Ishikawa (cell line): Measurements from ENCODE around the gene BMP7.

Source experiments
- CEBPB ChIP-seq: IDR thresholded peaks from 2 replicates; pipeline ENCODE4 v1.6.1; 2012
- CREB1 ChIP-seq: IDR thresholded peaks from 2 replicates; pipeline ENCODE4 v1.6.1; 2012; ENCODE audit warnings: low read depth
- EGR1 ChIP-seq: IDR thresholded peaks from 2 replicates; pipeline ENCODE4 v1.6.1; 2012
- EP300 ChIP-seq: IDR thresholded peaks from 2 replicates; pipeline ENCODE4 v1.6.1; 2012; ENCODE audit warnings: borderline replicate concordance
- FOXM1 ChIP-seq: IDR thresholded peaks from 2 replicates; pipeline ENCODE4 v1.6.1; 2012; ENCODE audit warnings: low read depth, borderline replicate concordance
- MAX ChIP-seq: IDR thresholded peaks from 2 replicates; pipeline ENCODE4 v1.6.1; 2012
- NFIC ChIP-seq: IDR thresholded peaks from 2 replicates; pipeline ENCODE4 v1.6.1; 2012
- RAD21 ChIP-seq: IDR thresholded peaks from 2 replicates; pipeline ENCODE4 v1.6.1; 2012; ENCODE audit warnings: low read depth
- TAF1 ChIP-seq: IDR thresholded peaks from 2 replicates; pipeline ENCODE4 v1.6.1; 2012; ENCODE audit warnings: low read depth, mild to moderate bottlenecking
- TCF12 ChIP-seq: IDR thresholded peaks from 2 replicates; pipeline ENCODE4 v1.6.1; 2012; ENCODE audit warnings: low read depth
- TEAD4 ChIP-seq: IDR thresholded peaks from 2 replicates; pipeline ENCODE4 v1.6.1; 2012
- YY1 ChIP-seq: IDR thresholded peaks from 2 replicates; pipeline ENCODE4 v1.6.1; 2012; ENCODE audit warnings: low read depth
- ZBTB7A ChIP-seq: IDR thresholded peaks from 2 replicates; pipeline ENCODE4 v1.6.1; 2012; ENCODE audit warnings: low read depth
- TF ChIP-seq, protein P1 (sequence below): IDR thresholded peaks from 2 replicates; pipeline ENCODE4 v1.6.1; 2012; ENCODE audit warnings: low read depth, mild to moderate bottlenecking
- TF ChIP-seq, protein P2 (sequence below): IDR thresholded peaks from 2 replicates; pipeline ENCODE4 v1.6.1; 2012

The BMP7 gene

DNA sequence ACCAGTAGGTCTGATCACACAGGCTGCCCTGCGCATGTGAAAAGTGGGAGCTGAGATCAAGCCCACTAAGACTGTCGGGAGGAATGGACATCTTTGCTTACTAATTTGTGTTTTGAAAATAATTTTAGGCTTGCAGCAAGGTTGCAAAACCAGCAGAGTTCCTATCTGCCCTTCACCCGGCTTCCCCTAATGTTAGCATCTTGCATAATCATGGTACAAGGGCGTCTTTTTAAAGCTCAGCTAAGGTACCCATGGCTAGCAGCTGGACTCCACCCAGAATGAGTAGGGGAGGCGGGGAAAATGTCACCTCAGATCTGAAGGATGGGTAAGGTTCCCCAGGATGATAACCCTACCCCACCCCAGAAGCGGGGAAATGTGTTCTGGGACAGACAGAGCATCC, 25.3 kb upstream of the BMP7 start:
- no peak for TF ChIP-seq RAD21
- TF ChIP-seq MAX, result no peak
- no peak for TF ChIP-seq FOXM1
- TF ChIP-seq, protein P1, sequence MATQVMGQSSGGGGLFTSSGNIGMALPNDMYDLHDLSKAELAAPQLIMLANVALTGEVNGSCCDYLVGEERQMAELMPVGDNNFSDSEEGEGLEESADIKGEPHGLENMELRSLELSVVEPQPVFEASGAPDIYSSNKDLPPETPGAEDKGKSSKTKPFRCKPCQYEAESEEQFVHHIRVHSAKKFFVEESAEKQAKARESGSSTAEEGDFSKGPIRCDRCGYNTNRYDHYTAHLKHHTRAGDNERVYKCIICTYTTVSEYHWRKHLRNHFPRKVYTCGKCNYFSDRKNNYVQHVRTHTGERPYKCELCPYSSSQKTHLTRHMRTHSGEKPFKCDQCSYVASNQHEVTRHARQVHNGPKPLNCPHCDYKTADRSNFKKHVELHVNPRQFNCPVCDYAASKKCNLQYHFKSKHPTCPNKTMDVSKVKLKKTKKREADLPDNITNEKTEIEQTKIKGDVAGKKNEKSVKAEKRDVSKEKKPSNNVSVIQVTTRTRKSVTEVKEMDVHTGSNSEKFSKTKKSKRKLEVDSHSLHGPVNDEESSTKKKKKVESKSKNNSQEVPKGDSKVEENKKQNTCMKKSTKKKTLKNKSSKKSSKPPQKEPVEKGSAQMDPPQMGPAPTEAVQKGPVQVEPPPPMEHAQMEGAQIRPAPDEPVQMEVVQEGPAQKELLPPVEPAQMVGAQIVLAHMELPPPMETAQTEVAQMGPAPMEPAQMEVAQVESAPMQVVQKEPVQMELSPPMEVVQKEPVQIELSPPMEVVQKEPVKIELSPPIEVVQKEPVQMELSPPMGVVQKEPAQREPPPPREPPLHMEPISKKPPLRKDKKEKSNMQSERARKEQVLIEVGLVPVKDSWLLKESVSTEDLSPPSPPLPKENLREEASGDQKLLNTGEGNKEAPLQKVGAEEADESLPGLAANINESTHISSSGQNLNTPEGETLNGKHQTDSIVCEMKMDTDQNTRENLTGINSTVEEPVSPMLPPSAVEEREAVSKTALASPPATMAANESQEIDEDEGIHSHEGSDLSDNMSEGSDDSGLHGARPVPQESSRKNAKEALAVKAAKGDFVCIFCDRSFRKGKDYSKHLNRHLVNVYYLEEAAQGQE, result no peak
- no peak for TF ChIP-seq EP300
- no peak for TF ChIP-seq ZBTB7A
- TF ChIP-seq EGR1, result no peak
- no peak for TF ChIP-seq TCF12
- no peak for TF ChIP-seq CREB1
- TF ChIP-seq TEAD4, result no peak
- TF ChIP-seq, protein P2, sequence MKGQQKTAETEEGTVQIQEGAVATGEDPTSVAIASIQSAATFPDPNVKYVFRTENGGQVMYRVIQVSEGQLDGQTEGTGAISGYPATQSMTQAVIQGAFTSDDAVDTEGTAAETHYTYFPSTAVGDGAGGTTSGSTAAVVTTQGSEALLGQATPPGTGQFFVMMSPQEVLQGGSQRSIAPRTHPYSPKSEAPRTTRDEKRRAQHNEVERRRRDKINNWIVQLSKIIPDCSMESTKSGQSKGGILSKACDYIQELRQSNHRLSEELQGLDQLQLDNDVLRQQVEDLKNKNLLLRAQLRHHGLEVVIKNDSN, result no peak
- no peak for TF ChIP-seq NFIC
- no peak for TF ChIP-seq CEBPB
- no peak for TF ChIP-seq TAF1

DNA sequence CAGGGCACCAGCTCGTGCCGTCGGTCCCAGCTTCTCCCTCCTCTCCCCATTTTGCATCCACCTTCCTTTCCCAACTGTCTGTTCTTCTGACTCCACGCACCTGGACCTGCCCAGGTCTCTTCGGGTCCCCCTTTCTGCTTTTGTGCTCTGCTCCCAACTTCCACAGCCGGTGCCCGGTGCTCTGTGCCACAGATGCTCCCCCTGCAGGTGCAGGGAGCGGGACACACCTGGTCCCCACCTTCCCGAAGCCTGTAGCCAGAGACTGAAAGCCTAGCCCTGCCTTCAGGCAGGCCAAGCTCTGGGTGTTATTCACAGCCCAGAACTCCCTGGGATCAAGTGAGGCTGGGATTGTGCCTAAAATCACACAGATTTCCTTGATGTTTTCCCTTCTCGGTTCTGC, 24.6 kb upstream of the BMP7 start:
- TF ChIP-seq EGR1 (no peak), CEBPB (no peak), RAD21 (no peak), YY1 (no peak), TCF12 (no peak)

GRCh38 chr20:57290178-57290484, 23.7 kb upstream of the BMP7 start:
- TF ChIP-seq MAX (no peak), TEAD4 (no peak), RAD21 (no peak), EP300 (no peak), NFIC (no peak), FOXM1 (no peak), TAF1 (no peak)
- TF ChIP-seq, protein P2, result no peak

DNA sequence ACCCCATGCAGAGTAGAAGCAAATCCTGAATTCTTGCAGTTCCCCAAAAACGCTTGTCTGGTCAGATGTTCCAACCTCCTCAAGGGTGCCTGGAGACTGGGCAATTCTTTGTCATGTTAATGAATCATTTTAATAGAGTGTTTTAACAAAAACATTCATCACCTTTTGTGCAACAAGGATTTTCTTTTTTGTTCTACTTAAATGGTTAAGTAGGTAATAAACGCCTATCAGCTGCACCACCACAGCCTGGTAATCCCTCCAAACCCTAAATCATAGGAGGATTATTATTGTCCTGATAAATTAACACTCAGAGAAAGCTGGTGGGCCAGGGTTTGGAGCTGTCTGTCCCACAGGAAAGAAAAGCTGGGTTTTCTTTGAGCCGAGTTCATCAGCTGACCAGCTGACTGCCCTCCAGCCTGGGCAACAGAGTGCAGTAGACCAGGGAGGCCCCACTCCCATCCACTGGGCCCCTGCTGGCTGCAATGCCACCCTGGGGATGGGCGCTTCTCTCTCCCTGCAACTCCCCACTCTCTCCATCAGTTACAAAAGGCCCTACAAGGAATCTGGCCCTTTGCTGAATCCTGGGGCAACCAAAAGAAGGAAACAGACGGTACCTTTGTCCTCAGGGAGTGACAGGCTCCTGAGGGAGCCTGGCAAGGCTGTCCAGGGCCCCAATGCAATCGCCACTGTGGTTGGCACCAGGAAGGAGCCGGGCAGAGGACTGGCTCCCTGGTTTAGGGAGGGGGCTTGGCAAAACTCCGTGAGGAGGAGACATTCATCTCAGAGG, 23.1 kb upstream of the BMP7 start:
- TF ChIP-seq, protein P1, result no peak
- TF ChIP-seq NFIC, result no peak
- TF ChIP-seq EGR1, result no peak
- TF ChIP-seq FOXM1, result no peak
- TF ChIP-seq RAD21, result no peak
- TF ChIP-seq TEAD4, result no peak
- TF ChIP-seq EP300, result no peak

GRCh38 chr20:57288651-57289277, 22.3 kb upstream of the BMP7 start:
- no peak for TF ChIP-seq TAF1
- no peak for TF ChIP-seq FOXM1
- TF ChIP-seq TEAD4, result no peak
- no peak for TF ChIP-seq EGR1

DNA sequence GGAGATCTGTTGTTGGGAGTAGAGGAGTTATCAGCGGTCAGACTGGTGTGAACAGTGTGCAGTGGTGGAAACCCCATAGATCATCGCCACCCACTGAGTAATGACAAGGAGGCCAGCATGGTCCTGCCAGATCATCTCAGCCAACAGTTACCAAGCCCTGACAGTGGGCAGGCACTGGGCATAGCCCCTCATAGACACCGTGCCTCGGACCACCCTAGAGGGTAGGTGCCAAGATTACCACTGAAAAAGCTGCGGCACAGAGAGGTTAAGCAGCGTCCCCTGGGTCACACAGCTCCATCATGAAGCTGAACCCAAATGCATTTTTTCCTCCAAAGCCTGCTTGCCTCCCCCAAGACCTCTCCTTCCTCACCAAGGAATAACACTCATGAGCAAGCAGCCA, 21.5 kb upstream of the BMP7 start:
- no peak for TF ChIP-seq EP300
- TF ChIP-seq YY1, result no peak
- TF ChIP-seq CREB1, result no peak
- no peak for TF ChIP-seq EGR1
- no peak for TF ChIP-seq FOXM1
- TF ChIP-seq, protein P1, result no peak
- TF ChIP-seq NFIC, result no peak
- TF ChIP-seq ZBTB7A, result no peak
- TF ChIP-seq RAD21, result no peak
- no peak for TF ChIP-seq TEAD4
- no peak for TF ChIP-seq MAX
- TF ChIP-seq, protein P2, result no peak
- TF ChIP-seq TCF12, result no peak
- TF ChIP-seq TAF1, result no peak
- TF ChIP-seq CEBPB, result no peak
